ENCODE results near the gene DIMT1. TPM values are rescaled to one million over a fixed set of nuclear protein-coding genes. Genes with fewer than 3 reads are reported as not detected.

DIMT1 gene
- total and polyA plus RNA-seq, 4 donors, result 13.9 to 27.6 (median 19.0) TPM

DNA sequence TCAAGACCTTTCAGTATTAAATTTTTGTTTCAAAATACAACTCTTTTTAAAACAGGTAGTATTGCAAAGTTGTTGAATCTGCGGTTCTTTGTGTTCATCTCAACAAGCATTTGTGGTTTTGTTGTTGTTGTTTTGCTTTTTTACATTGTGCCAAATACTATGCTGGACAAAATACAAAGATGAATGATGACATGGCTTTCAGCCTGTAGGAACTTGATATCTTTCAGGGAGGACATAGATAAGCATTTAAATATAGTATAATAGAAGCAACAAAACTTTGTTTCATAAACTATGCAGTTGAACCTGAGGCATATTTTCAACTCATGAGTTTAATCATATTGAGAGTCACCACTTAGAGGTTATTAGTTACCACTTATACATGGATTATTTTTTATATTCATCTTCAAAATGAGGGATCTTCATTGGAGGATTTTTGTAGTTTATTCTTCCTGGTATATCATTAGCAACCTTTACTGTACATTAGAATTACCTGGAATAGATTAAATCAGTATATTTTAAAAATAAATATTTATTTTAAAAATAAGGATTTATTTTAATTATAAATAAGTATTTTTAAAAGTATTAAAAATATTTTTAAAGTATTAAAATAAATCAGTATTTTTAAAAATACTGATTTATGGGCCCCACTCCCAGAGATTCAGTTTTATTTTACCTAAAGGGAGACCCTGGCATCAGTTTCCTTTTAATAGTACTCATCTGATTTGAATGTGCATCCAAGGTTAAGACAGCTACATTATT, 54.8 kb downstream of the DIMT1 start:
- Histone ChIP-seq H3K27ac (ENCODE audit: low read depth in 1 of 2, low read length in 1 of 2) (no peak overlapping the region), H3K9ac (ENCODE audit: insufficient read depth in 1 of 2, low read length in 2 of 2) (no peak overlapping the region)

GRCh38 chr5:62347928-62348327, 55.8 kb downstream of the DIMT1 start:
- no peak overlapping the region for H3K27ac ChIP-seq (ENCODE audit: low read depth in 1 of 2, low read length in 1 of 2)
- TF ChIP-seq, protein P1, sequence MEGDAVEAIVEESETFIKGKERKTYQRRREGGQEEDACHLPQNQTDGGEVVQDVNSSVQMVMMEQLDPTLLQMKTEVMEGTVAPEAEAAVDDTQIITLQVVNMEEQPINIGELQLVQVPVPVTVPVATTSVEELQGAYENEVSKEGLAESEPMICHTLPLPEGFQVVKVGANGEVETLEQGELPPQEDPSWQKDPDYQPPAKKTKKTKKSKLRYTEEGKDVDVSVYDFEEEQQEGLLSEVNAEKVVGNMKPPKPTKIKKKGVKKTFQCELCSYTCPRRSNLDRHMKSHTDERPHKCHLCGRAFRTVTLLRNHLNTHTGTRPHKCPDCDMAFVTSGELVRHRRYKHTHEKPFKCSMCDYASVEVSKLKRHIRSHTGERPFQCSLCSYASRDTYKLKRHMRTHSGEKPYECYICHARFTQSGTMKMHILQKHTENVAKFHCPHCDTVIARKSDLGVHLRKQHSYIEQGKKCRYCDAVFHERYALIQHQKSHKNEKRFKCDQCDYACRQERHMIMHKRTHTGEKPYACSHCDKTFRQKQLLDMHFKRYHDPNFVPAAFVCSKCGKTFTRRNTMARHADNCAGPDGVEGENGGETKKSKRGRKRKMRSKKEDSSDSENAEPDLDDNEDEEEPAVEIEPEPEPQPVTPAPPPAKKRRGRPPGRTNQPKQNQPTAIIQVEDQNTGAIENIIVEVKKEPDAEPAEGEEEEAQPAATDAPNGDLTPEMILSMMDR (IDR thresholded peaks at IDR 0.05; ENCODE audit: control extremely low read depth, extremely low read depth), result no peak
- no peak overlapping the region for H3K4me3 ChIP-seq
- 98 to 100% methylated on average over 1 of the region's 1 CpG for WGBS, 2 donors
- H3K27me3 ChIP-seq (ENCODE audit: control insufficient read depth in 3 of 3, insufficient read depth in 3 of 3, low read length in 2 of 3), result no peaks in the 10 kb centered on the region
- ATAC-seq (ENCODE audit: insufficient read depth, low FRiP score), result no peak
- H3K9me3 ChIP-seq (ENCODE audit: control insufficient read depth in 4 of 4, insufficient read depth in 3 of 4, low read length in 3 of 4), result no peaks in the 10 kb centered on the region
- peaks cover 0 to 9% (median 4%) of the 10 kb centered on the region in 4 donors for H3K36me3 ChIP-seq (ENCODE audit: control insufficient read depth in 4 of 4, insufficient read depth in 4 of 4, low read length in 4 of 4)
- no peak overlapping the region for H3K9ac ChIP-seq (ENCODE audit: insufficient read depth in 1 of 2, low read length in 2 of 2)
- DNase-seq, result no peak
- H3K4me1 ChIP-seq (ENCODE audit: control insufficient read depth in 5 of 5, insufficient read depth in 5 of 5, low read length in 5 of 5), result no peaks in the 10 kb centered on the region

More for the DNA sequence above, 54.8 kb downstream of the DIMT1 start:
- Histone ChIP-seq H3K36me3 (ENCODE audit: control insufficient read depth in 4 of 4, insufficient read depth in 4 of 4, low read length in 4 of 4) (peaks cover 0 to 15% (median 4%) of the 10 kb centered on the region in 4 donors), H3K9me3 (ENCODE audit: control insufficient read depth in 4 of 4, insufficient read depth in 3 of 4, low read length in 3 of 4) (no peaks in the 10 kb centered on the region), H3K27me3 (ENCODE audit: control insufficient read depth in 3 of 3, insufficient read depth in 3 of 3, low read length in 2 of 3) (no peaks in the 10 kb centered on the region), H3K4me3 (no peak overlapping the region), H3K4me1 (ENCODE audit: control insufficient read depth in 5 of 5, insufficient read depth in 5 of 5, low read length in 5 of 5) (no peaks in the 10 kb centered on the region)
- no peak for ATAC-seq (ENCODE audit: insufficient read depth, low FRiP score)
- DNase-seq, result no peak
- WGBS, 2 donors, result 97 to 98% methylated on average over 1 of the region's 1 CpG
- TF ChIP-seq, protein P1 (IDR thresholded peaks at IDR 0.05; ENCODE audit: control extremely low read depth, extremely low read depth), result no peak

DNA sequence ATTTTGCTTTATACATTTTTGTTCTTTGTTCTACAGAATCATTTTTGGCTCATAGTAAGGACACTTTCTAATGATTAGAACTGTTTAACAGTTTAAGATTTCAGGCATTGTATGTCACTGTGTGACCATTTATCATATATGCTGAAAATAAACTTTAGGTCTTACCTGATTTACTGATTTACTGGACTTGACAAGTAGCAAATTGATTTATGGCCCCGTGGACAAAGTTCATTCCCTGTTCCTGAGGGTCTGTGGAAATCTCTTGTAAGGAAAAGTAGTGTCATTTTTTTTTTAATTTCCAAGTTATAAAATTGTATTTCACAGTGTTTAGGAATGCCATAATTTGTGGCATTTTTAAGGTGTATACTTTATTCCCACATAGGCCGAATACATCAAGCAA, 57.0 kb downstream of the DIMT1 start:
- WGBS, 2 donors, result 94 to 96% methylated on average over 2 of the region's 2 CpGs
- H3K9ac ChIP-seq (ENCODE audit: insufficient read depth in 1 of 2, low read length in 2 of 2), result no peak overlapping the region
- H3K27me3 ChIP-seq (ENCODE audit: control insufficient read depth in 3 of 3, insufficient read depth in 3 of 3, low read length in 2 of 3), result no peaks in the 10 kb centered on the region
- TF ChIP-seq, protein P1 (IDR thresholded peaks at IDR 0.05; ENCODE audit: control extremely low read depth, extremely low read depth), result no peak
- no peak overlapping the region for H3K4me3 ChIP-seq
- no peak overlapping the region for H3K27ac ChIP-seq (ENCODE audit: low read depth in 1 of 2, low read length in 1 of 2)
- peaks cover 0 to 6% (median 4%) of the 10 kb centered on the region in 4 donors for H3K36me3 ChIP-seq (ENCODE audit: control insufficient read depth in 4 of 4, insufficient read depth in 4 of 4, low read length in 4 of 4)
- no peak for ATAC-seq (ENCODE audit: insufficient read depth, low FRiP score)
- no peaks in the 10 kb centered on the region for H3K9me3 ChIP-seq (ENCODE audit: control insufficient read depth in 4 of 4, insufficient read depth in 3 of 4, low read length in 3 of 4)
- peaks cover 0 to 2% (median 0%) of the 10 kb centered on the region in 5 donors for H3K4me1 ChIP-seq (ENCODE audit: control insufficient read depth in 5 of 5, insufficient read depth in 5 of 5, low read length in 5 of 5)
- DNase-seq, result no peak

Measured in lung (tissue), 12 donors.